H9 (cell line): ENCODE measurements around the gene ACADSB. TPM values are rescaled to one million over a fixed set of nuclear protein-coding genes. Genes with fewer than 3 reads are reported as not detected.

ENCODE experiments used
- DNase-seq: peaks from one replicate; pipeline ENCODE4 v3.0.0-alpha.2; 2017
- H2AFZ ChIP-seq: one replicate; pipeline ENCODE4 v1.6.1; 2013; ENCODE audit warnings: mild to moderate bottlenecking, low read length, control low read depth, moderate library complexity
- H2AK5ac ChIP-seq: 2 replicates; pipeline ENCODE4 v1.6.1; 2013; ENCODE audit warnings: low read length, control low read depth, mixed read lengths; ENCODE audit not compliant: insufficient read length
- H2BK120ac ChIP-seq: one replicate; pipeline ENCODE4 v1.6.1; 2013; ENCODE audit warnings: low read depth, mild to moderate bottlenecking, low read length, control low read depth, inconsistent platforms; ENCODE audit not compliant: poor library complexity, severe bottlenecking
- H2BK12ac ChIP-seq: 2 replicates; pipeline ENCODE4 v1.6.1; 2013; ENCODE audit warnings: low read length, control low read depth, mixed read lengths, low read depth; ENCODE audit not compliant: insufficient read length
- H2BK15ac ChIP-seq: 2 replicates; pipeline ENCODE4 v1.6.1; 2013; ENCODE audit warnings: low read depth, low read length, control low read depth
- H2BK20ac ChIP-seq: one replicate; pipeline ENCODE4 v1.6.1; 2013; ENCODE audit warnings: low read depth, mild to moderate bottlenecking, low read length, control low read depth, inconsistent platforms; ENCODE audit not compliant: poor library complexity, severe bottlenecking
- H2BK5ac ChIP-seq: 2 replicates; pipeline ENCODE4 v1.6.1; 2013; ENCODE audit warnings: low read length, control low read depth, mixed read lengths; ENCODE audit not compliant: insufficient read length
- H3K14ac ChIP-seq: 2 replicates; pipeline ENCODE4 v1.6.1; 2013; ENCODE audit warnings: low read length, control low read depth; ENCODE audit not compliant: insufficient read depth
- H3K18ac ChIP-seq: 2 replicates; pipeline ENCODE4 v1.6.1; 2013; ENCODE audit warnings: low read depth, mild to moderate bottlenecking, mixed read lengths, low read length, control low read depth; ENCODE audit not compliant: insufficient read length
- H3K23ac ChIP-seq: 2 replicates; pipeline ENCODE4 v1.6.1; 2013; ENCODE audit warnings: low read length, control low read depth, mixed read lengths, low read depth; ENCODE audit not compliant: insufficient read length
- H3K23me2 ChIP-seq: 2 replicates; pipeline ENCODE4 v1.6.1; 2013; ENCODE audit warnings: low read depth, mild to moderate bottlenecking, mixed read lengths, low read length, control low read depth; ENCODE audit not compliant: insufficient read length, poor library complexity, severe bottlenecking
- H3K27ac ChIP-seq: 2 replicates; pipeline ENCODE4 v1.5.1; 2013; ENCODE audit warnings: low read length, control low read depth, mixed read lengths, low read depth; ENCODE audit not compliant: insufficient read length
- H3K27me3 ChIP-seq: 2 replicates; pipeline ENCODE4 v1.6.1; 2013; ENCODE audit warnings: low read length, control low read depth, inconsistent platforms; ENCODE audit not compliant: insufficient read depth
- H3K4ac ChIP-seq: 2 replicates; pipeline ENCODE4 v1.6.1; 2013; ENCODE audit warnings: low read depth, mild to moderate bottlenecking, control low read depth, inconsistent platforms, low read length, moderate library complexity
- H3K4me1 ChIP-seq: 2 replicates; pipeline ENCODE4 v1.6.1; 2013; ENCODE audit warnings: low read length, control low read depth, inconsistent platforms; ENCODE audit not compliant: insufficient read depth
- H3K4me2 ChIP-seq: 2 replicates; pipeline ENCODE4 v1.6.1; 2013; ENCODE audit warnings: low read length, control low read depth, mixed read lengths; ENCODE audit not compliant: insufficient read length, insufficient read depth
- H3K56ac ChIP-seq: 2 replicates; pipeline ENCODE4 v1.6.1; 2013; ENCODE audit warnings: low read depth, mild to moderate bottlenecking, mixed read lengths, low read length, control low read depth; ENCODE audit not compliant: insufficient read length
- H3K79me1 ChIP-seq: 2 replicates; pipeline ENCODE4 v1.6.1; 2013; ENCODE audit warnings: low read depth, mild to moderate bottlenecking, moderate library complexity, low read length, control low read depth, inconsistent platforms; ENCODE audit not compliant: insufficient read depth, poor library complexity, severe bottlenecking
- H3K79me2 ChIP-seq: 2 replicates; pipeline ENCODE4 v1.6.1; 2013; ENCODE audit warnings: low read length, control low read depth, inconsistent platforms; ENCODE audit not compliant: insufficient read depth
- H3K9ac ChIP-seq: 2 replicates; pipeline ENCODE4 v1.6.1; 2013; ENCODE audit warnings: low read length, control low read depth, mixed read lengths; ENCODE audit not compliant: insufficient read length; ENCODE audit errors: extremely low read depth
- H3K9me3 ChIP-seq: one replicate; pipeline ENCODE4 v1.6.1; 2013; ENCODE audit warnings: low read depth, low read length, inconsistent platforms; ENCODE audit not compliant: control insufficient read depth
- H3T11ph ChIP-seq: one replicate; pipeline ENCODE4 v1.6.1; 2013; ENCODE audit warnings: mild to moderate bottlenecking, low read length, control low read depth, inconsistent platforms
- H4K20me1 ChIP-seq: one replicate; pipeline ENCODE4 v1.6.1; 2013; ENCODE audit not compliant: control insufficient read depth, insufficient read length, insufficient read depth
- H4K5ac ChIP-seq: 2 replicates; pipeline ENCODE4 v1.6.1; 2013; ENCODE audit warnings: low read depth, mild to moderate bottlenecking, mixed read lengths, low read length, control low read depth; ENCODE audit not compliant: insufficient read length
- H4K8ac ChIP-seq: replicated peaks from 2 replicates; pipeline ENCODE4 v1.6.1; 2013; ENCODE audit warnings: low read length, control low read depth, mixed read lengths, low read depth; ENCODE audit not compliant: insufficient read length
- H4K91ac ChIP-seq: 2 replicates; pipeline ENCODE4 v1.6.1; 2013; ENCODE audit warnings: low read depth, mild to moderate bottlenecking, moderate library complexity, mixed read lengths, low read length, control low read depth; ENCODE audit not compliant: insufficient read length
- H3K27ac Mint-ChIP-seq, 3 experiments: 2 replicates in 2 of 3; 3 replicates in 1 of 3; pipeline ENCODE4 v1.8.0; 2020 to 2021; ENCODE audit warnings: mixed read lengths in 3 of 3, mild to moderate bottlenecking in 1 of 3, moderate library complexity in 1 of 3
- H3K27me3 Mint-ChIP-seq: 2 replicates; pipeline ENCODE4 v1.8.0; 2021; ENCODE audit warnings: low read depth, mild to moderate bottlenecking, moderate library complexity, mixed read lengths
- H3K36me3 Mint-ChIP-seq, 3 experiments: 2 replicates in 2 of 3; 3 replicates in 1 of 3; pipeline ENCODE4 v1.8.0; 2020 to 2021; ENCODE audit warnings: low read depth in 3 of 3, mixed read lengths in 3 of 3; ENCODE audit not compliant: insufficient read depth in 1 of 3
- H3K4me1 Mint-ChIP-seq, 2 experiments: 2 replicates each; pipeline ENCODE4 v1.8.0; 2020; ENCODE audit warnings: mixed read lengths in 2 of 2
- H3K4me3 Mint-ChIP-seq, 2 experiments: 2 replicates in 1 of 2; 3 replicates in 1 of 2; pipeline ENCODE4 v1.8.0; 2020 to 2021; ENCODE audit warnings: mild to moderate bottlenecking in 2 of 2, mixed read lengths in 2 of 2, moderate library complexity in 1 of 2
- H3K9me3 Mint-ChIP-seq, 2 experiments: 2 replicates in 1 of 2; 3 replicates in 1 of 2; pipeline ENCODE4 v1.8.0; 2020; ENCODE audit warnings: mild to moderate bottlenecking in 2 of 2, mixed read lengths in 2 of 2, moderate library complexity in 1 of 2
- WGBS: extraction: QIAGEN DNeasy Blood & Tissue Kit; methylation state at CpG from one replicate; pipeline ENCODE4 v1.1.7; 2013; ENCODE audit warnings: missing lambda C conversion rate, low lambda C conversion rate, mixed read lengths; ENCODE audit not compliant: insufficient read length; ENCODE audit errors: extremely low coverage; 5-methylcytosine and 5-hydroxymethylcytosine counted together
- total RNA-seq: library from RNA; stranded (reverse); gene quantifications from 2 replicates; pipeline ENCODE4 v1.2.1, GENCODE V29; 2021
- TF ChIP-seq, protein P1 (sequence below): fragments of 200-600 bp; sonication (generic); conservative IDR thresholded peaks from 3 replicates; pipeline ENCODE4 v1.8.0; 2021; ENCODE audit warnings: antibody characterized with exemption, mild to moderate bottlenecking

Gene ACADSB
- total RNA-seq, 1 experiment from 2014 or later: 35.1 TPM

DNA sequence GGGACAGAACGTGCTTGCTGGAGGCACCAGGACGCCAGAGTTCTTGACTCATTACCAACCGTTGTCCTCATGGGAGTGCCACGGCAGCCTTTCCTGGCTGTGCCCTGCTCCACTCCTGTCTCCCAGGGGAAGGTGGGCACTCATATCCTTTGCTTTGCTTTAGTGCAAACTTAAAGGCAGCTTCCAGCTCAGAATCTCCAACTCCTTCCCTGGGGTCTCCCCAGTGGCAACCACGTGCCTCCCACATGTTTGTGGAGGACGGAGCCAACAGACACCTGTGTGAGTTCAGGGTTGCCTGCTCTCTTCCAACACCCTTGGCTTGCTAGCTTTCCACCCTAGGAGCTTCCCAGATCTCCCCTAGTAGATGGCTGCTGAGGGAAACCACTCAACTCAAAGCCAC lies 75.0 kb downstream of the ACADSB start:
- H3T11ph ChIP-seq: no peak overlapping the region
- H3K56ac ChIP-seq: no peak overlapping the region
- H3K9me3 Mint-ChIP-seq: peaks cover 0 to 3% of the 10 kb centered on the region in 2 experiments; a peak in 3 of 5 replicates
- H4K5ac ChIP-seq: no peak overlapping the region
- H2AFZ ChIP-seq: no peak overlapping the region
- no peaks in the 10 kb centered on the region for H3K23me2 ChIP-seq
- H3K4me1 ChIP-seq: peaks cover 4% of the 10 kb centered on the region; the same call in 1 of the 2 replicates
- no peaks in the 10 kb centered on the region for H3K9me3 ChIP-seq
- H2AK5ac ChIP-seq: no peak overlapping the region
- H3K14ac ChIP-seq: no peak overlapping the region
- no peak overlapping the region for H3K27ac Mint-ChIP-seq
- H2BK20ac ChIP-seq: no peak overlapping the region
- H3K79me2 ChIP-seq: no peaks in the 10 kb centered on the region
- H3K36me3 Mint-ChIP-seq: no peaks in the 10 kb centered on the region
- no peak overlapping the region for H2BK120ac ChIP-seq
- H2BK12ac ChIP-seq: no peak overlapping the region
- no peak overlapping the region for H3K18ac ChIP-seq
- DNase-seq: no peak
- no peak overlapping the region for H3K23ac ChIP-seq
- no peak overlapping the region for H3K4me3 Mint-ChIP-seq
- no peaks in the 10 kb centered on the region for H3K79me1 ChIP-seq
- no peak overlapping the region for H3K4ac ChIP-seq
- no peaks in the 10 kb centered on the region for H3K27me3 ChIP-seq
- no CpG with 5 or more reads among the region's 6 CpGs for WGBS
- H2BK15ac ChIP-seq: no peak overlapping the region
- no peak overlapping the region for H4K8ac ChIP-seq
- peaks cover 6 to 9% of the 10 kb centered on the region in 2 experiments for H3K4me1 Mint-ChIP-seq
- TF ChIP-seq, protein P1, sequence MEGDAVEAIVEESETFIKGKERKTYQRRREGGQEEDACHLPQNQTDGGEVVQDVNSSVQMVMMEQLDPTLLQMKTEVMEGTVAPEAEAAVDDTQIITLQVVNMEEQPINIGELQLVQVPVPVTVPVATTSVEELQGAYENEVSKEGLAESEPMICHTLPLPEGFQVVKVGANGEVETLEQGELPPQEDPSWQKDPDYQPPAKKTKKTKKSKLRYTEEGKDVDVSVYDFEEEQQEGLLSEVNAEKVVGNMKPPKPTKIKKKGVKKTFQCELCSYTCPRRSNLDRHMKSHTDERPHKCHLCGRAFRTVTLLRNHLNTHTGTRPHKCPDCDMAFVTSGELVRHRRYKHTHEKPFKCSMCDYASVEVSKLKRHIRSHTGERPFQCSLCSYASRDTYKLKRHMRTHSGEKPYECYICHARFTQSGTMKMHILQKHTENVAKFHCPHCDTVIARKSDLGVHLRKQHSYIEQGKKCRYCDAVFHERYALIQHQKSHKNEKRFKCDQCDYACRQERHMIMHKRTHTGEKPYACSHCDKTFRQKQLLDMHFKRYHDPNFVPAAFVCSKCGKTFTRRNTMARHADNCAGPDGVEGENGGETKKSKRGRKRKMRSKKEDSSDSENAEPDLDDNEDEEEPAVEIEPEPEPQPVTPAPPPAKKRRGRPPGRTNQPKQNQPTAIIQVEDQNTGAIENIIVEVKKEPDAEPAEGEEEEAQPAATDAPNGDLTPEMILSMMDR: no peak
- H2BK5ac ChIP-seq: no peak overlapping the region
- H4K20me1 ChIP-seq: no peaks in the 10 kb centered on the region
- H3K27ac ChIP-seq: no peak overlapping the region
- H3K27me3 Mint-ChIP-seq: peaks cover 8% of the 10 kb centered on the region
- H3K9ac ChIP-seq: no peak overlapping the region
- H4K91ac ChIP-seq: no peak overlapping the region
- no peak overlapping the region for H3K4me2 ChIP-seq
